ENCODE results near the gene HEPN1.

DNA sequence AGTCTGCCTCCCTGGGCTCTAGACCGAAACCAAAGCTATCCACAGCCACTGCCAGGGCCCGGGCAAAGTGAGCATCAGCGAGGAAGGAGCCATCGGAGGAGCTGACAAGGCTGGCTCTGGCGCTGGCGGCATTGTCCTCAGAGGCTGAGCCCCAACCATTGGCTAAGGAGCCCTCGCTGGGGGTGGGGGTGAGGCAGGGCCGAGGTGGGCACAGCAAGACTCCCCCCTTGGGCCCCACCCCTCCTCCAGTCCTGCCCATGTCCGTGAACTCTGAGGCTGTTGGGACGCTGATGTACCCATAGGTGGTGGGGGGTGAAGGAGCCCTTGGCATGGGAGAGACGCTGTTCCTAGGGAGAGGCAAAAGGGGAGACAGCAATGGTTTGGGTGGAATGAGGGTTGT is 32.6 kb upstream of the HEPN1 start:
- TF ChIP-seq, protein P1, sequence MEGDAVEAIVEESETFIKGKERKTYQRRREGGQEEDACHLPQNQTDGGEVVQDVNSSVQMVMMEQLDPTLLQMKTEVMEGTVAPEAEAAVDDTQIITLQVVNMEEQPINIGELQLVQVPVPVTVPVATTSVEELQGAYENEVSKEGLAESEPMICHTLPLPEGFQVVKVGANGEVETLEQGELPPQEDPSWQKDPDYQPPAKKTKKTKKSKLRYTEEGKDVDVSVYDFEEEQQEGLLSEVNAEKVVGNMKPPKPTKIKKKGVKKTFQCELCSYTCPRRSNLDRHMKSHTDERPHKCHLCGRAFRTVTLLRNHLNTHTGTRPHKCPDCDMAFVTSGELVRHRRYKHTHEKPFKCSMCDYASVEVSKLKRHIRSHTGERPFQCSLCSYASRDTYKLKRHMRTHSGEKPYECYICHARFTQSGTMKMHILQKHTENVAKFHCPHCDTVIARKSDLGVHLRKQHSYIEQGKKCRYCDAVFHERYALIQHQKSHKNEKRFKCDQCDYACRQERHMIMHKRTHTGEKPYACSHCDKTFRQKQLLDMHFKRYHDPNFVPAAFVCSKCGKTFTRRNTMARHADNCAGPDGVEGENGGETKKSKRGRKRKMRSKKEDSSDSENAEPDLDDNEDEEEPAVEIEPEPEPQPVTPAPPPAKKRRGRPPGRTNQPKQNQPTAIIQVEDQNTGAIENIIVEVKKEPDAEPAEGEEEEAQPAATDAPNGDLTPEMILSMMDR (IDR thresholded peaks at IDR 0.05) = no peak
- TF ChIP-seq EZH2 (IDR thresholded peaks at IDR 0.05) (no peak), EZH2phosphoT487 (IDR thresholded peaks at IDR 0.05) (no peak)

All from neural progenitor cell (in vitro differentiated cells).